Colonic mucosa (tissue), 4 donors: ENCODE results near the gene FAM228B. TPM values are rescaled to one million over a fixed set of nuclear protein-coding genes. Genes with fewer than 3 reads are reported as not detected.
A peak's percentile ranks its signal among the peaks of the same experiment; 100 is the strongest.
"Not testable (repeated sequence)": the region's sequence is repeated elsewhere in the genome, so short reads cannot be mapped to it uniquely, and the experiment has no call there.

ENCODE experiments used
- DNase-seq: peaks from one replicate; pipeline ENCODE4 v3.0.0-alpha.2; 2020
- H3K27ac ChIP-seq: fragments of 200-600 bp; one replicate; pipeline ENCODE4 v1.8.0; 2021
- H3K27me3 ChIP-seq: fragments of 200-600 bp; one replicate; pipeline ENCODE4 v1.8.0; 2021
- H3K36me3 ChIP-seq: fragments of 200-600 bp; one replicate; pipeline ENCODE4 v1.8.0; 2021
- H3K4me1 ChIP-seq: fragments of 200-600 bp; one replicate; pipeline ENCODE4 v1.8.0; 2021; ENCODE audit warnings: mild to moderate bottlenecking
- H3K4me3 ChIP-seq: fragments of 200-600 bp; one replicate; pipeline ENCODE4 v1.8.0; 2021
- H3K9ac ChIP-seq, 2 donors: one replicate each; pipeline ENCODE4 v1.7.0; 2013; ENCODE audit warnings: control low read depth in 2 of 2, low read depth in 2 of 2, low read length in 2 of 2
- H3K9me3 ChIP-seq: fragments of 200-600 bp; one replicate; pipeline ENCODE4 v1.8.0; 2021
- CTCF ChIP-seq: fragments of 200-600 bp; IDR thresholded peaks from one replicate; pipeline ENCODE4 v1.8.0; 2022; ENCODE audit warnings: antibody characterized with exemption, mild to moderate bottlenecking
- intact Hi-C: fragments of 100-400 bp; cut with DNase I; formaldehyde crosslinking; loops from one replicate; pipeline ENCODE4 v1.14.1; 2022
- total RNA-seq, 2 donors: library from RNA; stranded (reverse); fragmentation: NEBNext Ultra II Directional in 1 of 2; extraction: Animal tissue kit (Norgen Biotek cat#: 25700) in 1 of 2; gene quantifications; one replicate each; pipeline ENCODE4 v1.2.1, GENCODE V29; 2021
- donor health status: healthy.
- donor health status: DM: no; HTN: no; CAD: no.
- donor health status: DM: no; HTN: no; CAD: no.

Gene FAM228B
- total RNA-seq, 2 donors from 2014 or later, result 4.4 to 6.2 TPM

DNA sequence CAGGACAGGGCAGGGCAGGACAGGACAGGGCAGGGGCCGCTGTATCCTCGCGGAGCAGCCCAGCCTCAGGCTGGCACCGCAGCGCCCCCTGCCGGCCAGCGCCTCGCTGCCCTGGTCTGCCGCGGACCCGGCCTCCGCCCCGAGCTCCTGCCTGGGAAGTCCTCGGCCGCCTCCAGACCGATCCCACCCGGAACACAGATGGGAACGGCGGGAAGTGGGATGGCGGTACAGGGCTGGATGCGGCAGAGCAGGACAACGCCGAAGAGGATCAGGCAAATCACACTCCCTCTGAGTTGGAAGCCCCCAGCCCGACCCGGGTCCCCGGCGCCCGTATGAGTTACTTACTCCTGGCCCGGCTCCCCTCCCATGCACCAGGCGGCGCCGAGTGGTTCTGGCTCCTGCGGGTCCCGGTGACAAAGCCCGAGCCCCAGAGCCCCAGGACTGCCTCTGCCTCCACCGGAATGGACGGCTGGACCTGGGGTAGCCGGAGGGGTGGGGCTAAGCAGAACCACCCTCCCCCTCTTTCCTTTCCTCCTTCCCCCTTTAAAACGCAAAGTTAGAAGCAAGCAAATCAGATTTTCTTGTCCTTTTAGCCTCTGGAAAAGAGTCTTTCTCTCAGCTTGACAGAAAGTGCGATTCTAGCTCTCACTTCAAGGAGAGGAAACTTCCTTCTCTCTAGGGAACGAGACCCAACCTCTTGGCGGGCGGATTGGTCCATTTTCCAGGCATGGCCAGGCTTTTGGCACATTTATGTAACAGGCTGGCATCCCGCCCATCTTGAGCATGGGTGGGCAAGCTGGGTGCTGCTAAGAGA is 38.7 kb upstream of the FAM228B start, which contains the start of gene TP53I3:
TSS of gene TP53I3 (minus strand) at position 449 of the 814 bp plus-strand sequence. CDS start 508 bp downstream, outside the sequence.
- Histone ChIP-seq H3K4me3 (peak within 1 kb of the TSS; percentile 63), H3K9ac (peak within 1 kb of the TSS; percentile 90 to 93), H3K27me3 (no peaks in the 10 kb centered on the region), H3K9me3 (no peaks in the 10 kb centered on the region), H3K27ac (peak within 1 kb of the TSS; percentile 99), H3K4me1 (no peaks in the 10 kb centered on the region), H3K36me3 (no peaks in the 10 kb centered on the region)
- TF ChIP-seq CTCF, result peak; percentile 98
- intact Hi-C loops, result no loop called here
- peak; percentile 88 for DNase-seq

DNA sequence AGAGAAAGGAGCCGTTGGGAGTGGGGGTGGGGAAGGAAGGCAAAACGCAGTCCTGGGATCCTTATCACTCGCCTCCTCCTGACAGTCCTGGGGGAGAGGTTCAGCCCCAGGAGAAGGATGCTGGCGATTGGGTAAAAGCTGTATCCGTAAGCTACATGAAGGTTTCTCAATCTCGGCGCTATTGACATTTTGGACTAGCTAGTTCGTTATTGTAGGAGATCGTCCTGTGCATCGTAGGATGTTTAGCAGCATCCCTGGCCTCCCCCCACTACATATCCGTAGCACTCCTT is 38.1 kb upstream of the FAM228B start:
- Histone ChIP-seq H3K4me3 (peak overlapping the region; percentile 63), H3K27ac (peak overlapping the region; percentile 99), H3K36me3 (no peaks in the 10 kb centered on the region), H3K27me3 (no peaks in the 10 kb centered on the region), H3K9ac (peak overlapping the region; percentile 90 to 93), H3K4me1 (no peaks in the 10 kb centered on the region), H3K9me3 (no peaks in the 10 kb centered on the region)
- no peak for DNase-seq
- intact Hi-C loops, result no loop called here
- TF ChIP-seq CTCF, result no peak

DNA sequence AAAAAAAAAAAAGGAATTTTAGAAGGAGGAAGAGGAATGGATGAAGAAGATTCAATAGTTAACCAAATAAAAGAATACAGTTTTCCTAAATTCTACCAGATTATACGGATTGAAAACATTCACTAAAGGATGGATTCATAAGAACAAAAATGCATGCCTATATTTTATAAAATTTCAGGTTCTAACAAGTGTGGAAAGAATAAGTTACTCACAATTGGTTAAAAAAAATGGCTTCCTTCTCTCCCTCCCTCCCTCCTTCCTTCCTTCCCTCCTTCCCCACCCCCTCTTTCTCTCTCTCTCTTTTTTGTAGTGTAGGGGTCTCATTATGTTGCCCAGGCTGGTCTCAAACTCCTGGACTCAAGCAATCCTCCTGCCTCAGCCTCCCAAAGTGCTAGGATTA is 37.0 kb upstream of the FAM228B start:
- Histone ChIP-seq H3K27me3 (no peaks in the 10 kb centered on the region), H3K4me3 (no peak overlapping the region), H3K9me3 (no peaks in the 10 kb centered on the region), H3K4me1 (no peaks in the 10 kb centered on the region), H3K36me3 (no peaks in the 10 kb centered on the region), H3K27ac (no peak overlapping the region), H3K9ac (no peak overlapping the region)
- TF ChIP-seq CTCF, result no peak
- intact Hi-C loops, result no loop called here
- DNase-seq, result no peak

GRCh38 chr2:24087032-24087431 is 36.2 kb upstream of the FAM228B start:
- Histone ChIP-seq H3K9ac (no peak overlapping the region), H3K9me3 (no peaks in the 10 kb centered on the region), H3K36me3 (no peaks in the 10 kb centered on the region), H3K27me3 (no peaks in the 10 kb centered on the region), H3K27ac (no peak overlapping the region), H3K4me3 (no peak overlapping the region), H3K4me1 (no peaks in the 10 kb centered on the region)
- intact Hi-C loops, result no loop called here
- no peak for TF ChIP-seq CTCF
- no peak for DNase-seq

- no peaks in the 10 kb centered on the region for H3K4me1 ChIP-seq
- no peak overlapping the region for H3K9ac ChIP-seq
- H3K4me3 ChIP-seq, result no peak overlapping the region
- intact Hi-C loops, result no loop called here
- H3K27me3 ChIP-seq, result no peaks in the 10 kb centered on the region
- no peaks in the 10 kb centered on the region for H3K9me3 ChIP-seq
- no peak for TF ChIP-seq CTCF
- no peak overlapping the region for H3K27ac ChIP-seq
- no peaks in the 10 kb centered on the region for H3K36me3 ChIP-seq
- no peak for DNase-seq
These were observed 34.4 kb upstream of the FAM228B start for GRCh38 chr2:24088821-24089359.

DNA sequence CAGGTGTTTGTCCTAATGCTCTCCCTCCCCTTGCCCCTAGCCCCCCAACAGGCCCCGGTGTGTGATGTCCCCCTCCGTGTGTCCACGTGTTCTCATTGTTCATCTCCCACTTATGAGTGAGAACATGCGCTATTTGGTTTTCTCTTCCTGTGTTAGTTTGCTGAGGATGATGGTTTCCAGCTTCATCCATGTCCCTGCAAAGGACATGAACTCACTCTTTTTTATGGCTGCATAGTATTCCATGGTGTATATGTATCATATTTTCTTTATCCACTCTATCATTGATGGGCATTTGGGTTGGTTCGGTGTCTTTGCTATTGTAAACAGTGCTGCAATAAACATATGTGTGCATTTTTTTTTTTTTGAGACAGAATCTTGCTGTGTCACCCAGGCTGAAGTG is 30.0 kb upstream of the FAM228B start:
- H3K36me3 ChIP-seq, H3K4me3 ChIP-seq, H3K27me3 ChIP-seq, H3K9ac ChIP-seq, H3K9me3 ChIP-seq, DNase-seq, intact Hi-C loops, H3K27ac ChIP-seq, H3K4me1 ChIP-seq: not testable (repeated sequence)

DNA sequence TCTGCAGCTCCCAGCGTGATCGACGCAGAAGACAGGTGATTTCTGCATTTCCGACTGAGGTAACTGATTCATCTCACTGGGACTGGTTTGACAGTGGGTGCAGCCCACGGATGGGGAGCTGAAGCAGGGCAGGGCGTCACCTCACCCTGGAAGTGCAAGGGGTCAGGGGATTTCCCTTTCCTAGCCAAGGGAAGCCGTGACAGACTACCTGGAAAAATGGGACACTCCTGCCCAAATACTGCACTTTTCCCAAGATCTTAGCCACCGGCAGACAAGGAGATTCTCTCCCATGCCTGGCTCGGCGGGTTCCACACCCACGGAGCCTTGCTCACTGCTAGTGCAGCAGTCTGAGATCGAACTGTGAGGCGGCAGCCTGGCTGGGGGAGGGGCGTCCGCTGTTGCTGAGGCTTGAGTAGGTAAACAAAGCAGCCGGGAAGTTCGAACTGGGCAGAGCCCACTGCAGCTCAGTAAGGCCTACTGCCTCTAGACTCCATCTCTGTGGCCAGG is 28.0 kb upstream of the FAM228B start:
- H3K27ac ChIP-seq, H3K4me1 ChIP-seq, H3K36me3 ChIP-seq, H3K4me3 ChIP-seq, H3K27me3 ChIP-seq, DNase-seq, intact Hi-C loops, H3K9me3 ChIP-seq, H3K9ac ChIP-seq: not testable (repeated sequence)

DNA sequence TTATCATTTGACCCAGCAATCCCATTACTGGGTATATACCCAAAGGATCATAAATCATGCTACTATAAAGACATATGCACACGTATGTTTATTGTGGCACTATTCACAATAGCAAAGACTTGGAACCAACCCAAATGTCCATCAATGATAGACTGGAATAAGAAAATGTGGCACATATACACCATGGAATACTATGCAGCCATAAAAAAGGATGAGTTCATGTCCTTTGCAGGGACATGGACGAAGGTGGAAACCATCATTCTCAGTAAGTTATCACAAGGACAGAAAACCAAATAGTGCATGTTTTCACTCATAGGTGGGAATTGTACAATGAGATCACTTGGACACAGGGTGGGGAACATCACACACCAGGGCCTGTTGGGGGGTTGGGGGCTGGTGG is 22.5 kb upstream of the FAM228B start:
- H3K4me1 ChIP-seq, H3K9ac ChIP-seq, H3K9me3 ChIP-seq, H3K36me3 ChIP-seq, intact Hi-C loops, DNase-seq, H3K27me3 ChIP-seq, H3K4me3 ChIP-seq, H3K27ac ChIP-seq: not testable (repeated sequence)
